OCI-LY7 (cell line): Measurements from ENCODE around the gene PCNA.

ENCODE experiments used
- EZH2phosphoT487 ChIP-seq: fragments of 200-600 bp; sonication (generic); IDR thresholded peaks from 2 replicates; pipeline ENCODE4 v1.6.1; 2018; ENCODE audit warnings: low read depth, borderline replicate concordance, mild to moderate bottlenecking, mixed run types, antibody characterized with exemption, low read length, moderate library complexity, mixed read lengths
- TF ChIP-seq, protein P1 (sequence below): fragments of 200-600 bp; sonication (generic); conservative IDR thresholded peaks from 2 replicates; pipeline ENCODE4 v1.5.1; 2014; ENCODE audit warnings: mild to moderate bottlenecking, antibody characterized with exemption, low read length, moderate library complexity, mixed read lengths

DNA sequence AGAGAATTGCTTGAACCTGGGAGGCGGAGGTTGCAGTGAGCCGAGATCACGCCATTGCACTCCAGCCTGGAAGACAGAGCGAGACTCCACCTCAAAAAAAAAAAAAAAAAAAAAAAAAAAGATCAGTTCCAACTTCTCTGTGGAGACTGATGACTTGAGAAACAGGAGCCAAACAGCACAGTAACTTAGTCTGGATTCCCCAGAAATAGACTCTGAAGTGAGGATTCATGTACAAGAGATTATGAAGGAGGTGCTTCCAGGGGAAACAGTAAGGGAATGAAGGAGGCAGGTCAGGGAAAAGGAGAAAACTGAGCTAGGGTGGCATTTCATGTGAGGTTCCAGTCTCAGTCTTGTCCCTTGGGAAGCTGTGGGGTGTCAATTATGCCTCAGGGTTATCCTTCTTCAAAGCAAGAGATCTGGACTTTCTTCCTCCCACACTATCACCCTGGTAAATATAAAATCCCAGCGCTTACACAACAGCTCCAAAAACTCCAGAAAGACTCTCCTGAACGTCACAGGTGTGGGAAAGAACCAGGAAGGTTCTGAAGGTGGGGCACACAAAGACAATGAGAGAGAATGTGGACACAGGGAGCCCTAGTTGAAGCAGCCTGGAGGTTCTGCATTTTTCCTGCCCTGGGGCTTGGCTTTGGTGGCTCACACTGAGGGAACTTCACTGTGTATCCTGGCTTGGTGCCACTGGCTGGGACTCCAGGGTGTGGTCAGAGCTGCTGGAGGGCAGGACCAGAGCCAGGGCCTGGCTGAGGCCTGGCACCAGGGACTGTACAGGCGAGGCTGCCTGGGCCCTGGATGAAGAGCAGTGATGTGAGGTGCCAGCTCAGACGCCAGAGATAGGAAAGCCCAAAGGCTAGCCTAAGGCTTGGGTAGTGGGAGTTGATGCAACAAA, 46.8 kb downstream of the PCNA start:
- TF ChIP-seq, protein P1, sequence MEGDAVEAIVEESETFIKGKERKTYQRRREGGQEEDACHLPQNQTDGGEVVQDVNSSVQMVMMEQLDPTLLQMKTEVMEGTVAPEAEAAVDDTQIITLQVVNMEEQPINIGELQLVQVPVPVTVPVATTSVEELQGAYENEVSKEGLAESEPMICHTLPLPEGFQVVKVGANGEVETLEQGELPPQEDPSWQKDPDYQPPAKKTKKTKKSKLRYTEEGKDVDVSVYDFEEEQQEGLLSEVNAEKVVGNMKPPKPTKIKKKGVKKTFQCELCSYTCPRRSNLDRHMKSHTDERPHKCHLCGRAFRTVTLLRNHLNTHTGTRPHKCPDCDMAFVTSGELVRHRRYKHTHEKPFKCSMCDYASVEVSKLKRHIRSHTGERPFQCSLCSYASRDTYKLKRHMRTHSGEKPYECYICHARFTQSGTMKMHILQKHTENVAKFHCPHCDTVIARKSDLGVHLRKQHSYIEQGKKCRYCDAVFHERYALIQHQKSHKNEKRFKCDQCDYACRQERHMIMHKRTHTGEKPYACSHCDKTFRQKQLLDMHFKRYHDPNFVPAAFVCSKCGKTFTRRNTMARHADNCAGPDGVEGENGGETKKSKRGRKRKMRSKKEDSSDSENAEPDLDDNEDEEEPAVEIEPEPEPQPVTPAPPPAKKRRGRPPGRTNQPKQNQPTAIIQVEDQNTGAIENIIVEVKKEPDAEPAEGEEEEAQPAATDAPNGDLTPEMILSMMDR: no peak
- no peak for TF ChIP-seq EZH2phosphoT487
